GM21515 (cell line): ENCODE measurements around the gene PIF1.
"Not testable (repeated sequence)": the region's sequence is repeated elsewhere in the genome, so short reads cannot be mapped to it uniquely, and the experiment has no call there.

Experiments used
- ATAC-seq: cut with Tn5 transposase; IDR thresholded peaks from one replicate; pipeline ENCODE4 v1.9.1; 2021; ENCODE audit not compliant: unreplicated experiment

Gene PIF1

DNA sequence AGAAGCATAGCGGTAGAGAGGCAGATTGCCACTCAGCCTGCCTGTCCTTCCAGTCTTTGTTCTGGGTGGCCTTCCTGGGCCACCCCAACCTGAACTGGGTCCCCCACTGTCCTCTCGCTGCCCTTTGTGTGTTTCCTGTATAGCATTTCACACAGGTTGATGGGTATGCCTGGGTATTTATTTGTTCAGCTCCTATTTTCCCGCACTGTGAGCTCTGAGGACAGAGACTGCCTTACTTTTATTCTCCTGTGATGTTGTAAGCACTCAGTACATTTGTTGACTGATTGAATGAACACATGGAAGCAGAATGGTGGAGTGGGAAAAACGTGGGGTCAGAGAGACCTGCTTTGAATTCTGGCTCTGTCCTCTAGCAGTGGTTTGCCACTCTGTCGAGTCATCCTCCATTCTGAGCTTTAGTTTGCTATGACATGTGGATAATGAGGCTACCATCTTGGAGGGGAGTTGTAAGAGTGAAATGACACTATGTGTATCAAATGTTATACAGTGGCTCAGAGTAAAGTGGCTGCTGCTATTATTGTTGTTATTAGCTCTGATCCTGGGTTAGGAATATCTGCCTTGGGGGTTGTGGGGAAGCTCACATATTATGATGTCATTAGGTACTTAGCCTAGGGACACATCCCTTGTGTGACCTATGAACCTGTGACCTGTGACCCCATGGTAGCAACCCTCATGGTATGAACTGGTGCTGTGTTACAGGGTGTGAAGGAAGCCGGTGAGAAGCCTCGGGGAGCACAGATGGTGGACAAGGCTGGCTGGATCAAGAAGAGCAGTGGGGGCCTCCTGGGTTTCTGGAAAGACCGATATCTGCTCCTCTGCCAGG, 22.6 kb upstream of the PIF1 start:
- ATAC-seq, result no peak

DNA sequence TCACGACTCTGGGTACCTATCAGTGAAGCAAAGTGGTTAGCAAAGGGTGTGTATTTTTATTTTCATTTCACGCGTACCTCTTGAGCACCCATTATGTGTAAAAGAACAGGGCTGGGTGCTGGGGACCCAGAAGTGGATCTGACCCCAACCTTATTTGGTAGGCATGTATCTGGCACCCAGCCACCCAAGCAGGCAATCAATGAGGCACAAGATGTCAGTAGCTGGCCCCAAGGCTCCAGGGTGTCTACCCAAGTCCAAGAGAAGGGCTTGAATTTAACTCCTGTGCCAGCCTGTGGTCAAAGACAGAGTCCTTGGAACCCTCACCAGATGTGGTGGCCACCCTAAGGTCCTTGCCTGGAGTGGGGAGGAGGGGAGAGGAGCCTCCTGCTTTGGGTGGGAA, 22.0 kb upstream of the PIF1 start:
- no peak for ATAC-seq

GRCh38 chr15:64847016-64847415, 21.6 kb upstream of the PIF1 start:
- ATAC-seq, result no peak

GRCh38 chr15:64845831-64846595, 20.6 kb upstream of the PIF1 start:
- ATAC-seq, result no peak

- no peak for ATAC-seq
Measured at GRCh38 chr15:64845183-64845611, 19.8 kb upstream of the PIF1 start.

- no peak for ATAC-seq
Measured at GRCh38 chr15:64844576-64845145, 19.2 kb upstream of the PIF1 start.

DNA sequence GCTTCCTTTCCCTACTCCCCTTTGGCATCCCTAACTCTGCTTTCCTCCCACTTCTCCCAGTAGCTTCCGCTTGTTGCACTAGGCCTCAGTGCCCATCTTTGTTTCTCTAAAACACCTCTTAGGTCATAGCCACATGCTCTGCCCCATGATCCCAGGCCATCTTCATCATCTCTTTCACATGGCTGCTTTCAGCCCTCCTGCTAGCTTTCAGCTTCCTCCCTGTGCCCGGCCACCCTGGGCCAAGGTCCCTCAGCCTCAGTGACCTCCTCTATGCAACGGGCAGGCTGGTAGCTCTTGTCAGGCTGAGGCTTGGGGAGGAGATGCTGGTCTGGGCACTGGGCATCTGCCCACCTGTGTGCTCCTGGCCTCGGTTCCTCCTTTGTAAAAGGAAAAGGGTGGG, 18.5 kb upstream of the PIF1 start:
- ATAC-seq, result no peak

- ATAC-seq, result no peak
Measured at GRCh38 chr15:64842986-64843561, 17.6 kb upstream of the PIF1 start.

- ATAC-seq, result no peak
Measured at GRCh38 chr15:64842096-64842939, 16.9 kb upstream of the PIF1 start.

- peak; percentile 50 for ATAC-seq
Measured at GRCh38 chr15:64841344-64842095, 16.1 kb upstream of the PIF1 start, which contains the start of gene PLEKHO2. PLEKHO2 (plus strand) TSS chr15:64841915; CDS start chr15:64842017, 102 bp downstream.

DNA sequence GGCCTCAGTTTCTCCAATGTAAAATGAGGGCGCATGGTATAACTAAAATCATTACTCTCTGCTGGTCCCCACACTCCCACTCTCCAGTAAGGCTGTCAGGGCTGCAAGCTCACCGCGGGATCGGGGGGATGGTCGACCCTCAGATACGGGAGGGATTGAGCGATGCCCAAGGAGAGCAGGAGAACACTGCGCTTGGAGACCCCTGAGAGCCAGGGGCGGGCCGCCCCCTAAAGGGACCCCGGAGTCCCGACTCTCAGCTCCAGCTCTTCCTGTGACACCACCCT, 15.6 kb upstream of the PIF1 start:
- ATAC-seq, result no peak

- ATAC-seq, result no peak
Measured at GRCh38 chr15:64837502-64837901, 12.1 kb upstream of the PIF1 start.

DNA sequence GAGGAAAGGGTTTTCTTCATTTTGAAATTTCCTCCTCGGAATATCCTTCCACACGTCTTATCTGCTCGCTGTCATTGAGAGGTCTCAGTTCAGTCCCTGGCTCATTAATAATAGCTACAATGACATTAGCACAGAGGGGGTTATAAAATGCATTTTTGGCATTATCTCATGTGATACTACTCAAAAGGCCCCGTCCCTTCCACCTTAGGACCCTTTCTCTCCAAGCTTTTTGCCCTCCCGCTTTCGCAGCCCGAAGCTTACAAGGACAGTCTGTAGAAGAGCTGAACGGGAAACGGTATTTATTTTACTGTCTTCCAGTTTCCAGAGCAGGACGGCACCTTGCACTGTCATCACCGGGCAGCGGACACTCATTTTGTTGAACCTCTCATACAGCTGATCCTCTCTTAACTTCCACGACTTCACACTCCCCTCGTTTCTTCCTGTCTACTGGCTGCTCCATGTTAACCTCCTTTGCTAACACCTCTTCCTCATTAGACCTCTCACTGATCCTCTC, 10.6 kb upstream of the PIF1 start:
- peak; percentile 3 for ATAC-seq

DNA sequence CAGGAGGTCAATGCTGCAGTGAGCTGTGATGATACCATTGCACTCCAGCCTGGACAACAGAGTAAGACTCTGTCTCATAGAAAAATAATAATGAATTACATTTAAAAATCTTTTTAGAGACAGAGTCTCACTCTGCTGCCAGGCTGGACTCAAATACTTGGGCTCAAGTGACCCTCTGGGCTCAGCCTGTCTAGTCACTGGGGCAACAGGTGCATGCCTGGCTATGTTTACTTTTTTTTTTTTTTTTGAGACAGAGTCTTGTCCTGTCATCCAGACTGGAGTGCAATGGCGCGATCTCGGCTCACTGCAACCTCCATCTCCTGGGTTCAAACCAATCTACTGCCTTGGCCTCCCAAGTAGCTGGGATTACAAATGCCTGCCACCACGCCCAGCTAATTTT, 8.2 kb upstream of the PIF1 start:
- ATAC-seq, result no peak

- no peak for ATAC-seq
Measured at GRCh38 chr15:64828985-64829384, 3.5 kb upstream of the PIF1 start.

- peak; percentile 1 for ATAC-seq
Measured at GRCh38 chr15:64824929-64825430, 467 bp downstream of the PIF1 start.

GRCh38 chr15:64816452-64816851, 9.0 kb downstream of the PIF1 start:
- ATAC-seq, result no peak

GRCh38 chr15:64814965-64815364, 10.5 kb downstream of the PIF1 start:
- not testable (repeated sequence) for ATAC-seq

DNA sequence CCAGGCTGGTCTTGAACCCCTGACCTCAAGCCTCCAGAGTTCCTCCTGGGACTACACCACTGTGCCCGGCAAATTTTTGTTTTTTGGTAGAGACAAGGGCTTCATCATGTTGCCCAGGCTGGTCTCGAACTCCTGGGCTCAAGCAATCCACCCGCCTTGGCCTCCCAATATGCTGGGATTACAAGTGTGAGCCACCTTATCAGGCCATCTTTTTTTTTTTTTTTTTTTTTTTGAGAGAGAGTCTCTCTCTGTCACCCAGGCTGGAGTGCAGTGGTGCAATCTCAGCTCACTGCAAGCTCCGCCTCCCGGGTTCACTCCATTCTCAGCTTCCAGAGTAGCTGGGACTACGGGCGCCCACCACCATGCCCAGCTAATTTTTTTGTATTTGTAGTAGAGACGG, 11.2 kb downstream of the PIF1 start:
- ATAC-seq, result not testable (repeated sequence)

DNA sequence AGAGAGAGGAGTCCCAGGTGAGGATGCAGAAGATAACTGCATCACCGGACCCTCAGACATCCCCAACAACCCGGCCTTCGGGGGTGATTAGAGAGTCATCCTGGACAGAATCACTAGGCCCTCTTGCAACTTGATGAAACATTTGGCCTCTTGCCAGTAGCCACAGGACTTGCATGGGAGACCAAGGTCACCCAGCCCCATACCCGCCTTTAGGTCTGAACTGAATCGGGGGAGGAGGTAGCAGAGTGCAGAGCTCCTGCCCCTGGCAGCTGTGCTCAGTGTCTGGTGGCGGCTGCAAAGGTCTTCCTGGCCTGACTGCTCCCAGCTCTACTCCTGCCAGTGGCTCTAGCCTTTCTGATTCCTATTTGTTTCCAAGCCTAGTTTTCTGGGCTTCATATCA, 12.4 kb downstream of the PIF1 start:
- ATAC-seq, result peak; percentile 43
